HL-60 (cell line): ENCODE results near the gene PIGB.
"Not testable (repeated sequence)": the region's sequence is repeated elsewhere in the genome, so short reads cannot be mapped to it uniquely, and the experiment has no call there.

ENCODE experiments used
- CTCF ChIP-seq: IDR thresholded peaks from one replicate; pipeline ENCODE4 v1.5.1; 2011; ENCODE audit warnings: low read length, control low read depth, inconsistent platforms; ENCODE audit not compliant: insufficient read depth
- GABPA ChIP-seq: IDR thresholded peaks from 2 replicates; pipeline ENCODE4 v1.6.1; 2012; ENCODE audit warnings: low read depth
- POLR2AphosphoS5 ChIP-seq: IDR thresholded peaks from 2 replicates; pipeline ENCODE4 v1.6.1; 2012; ENCODE audit warnings: low read depth
- SPI1 ChIP-seq: IDR thresholded peaks from 2 replicates; pipeline ENCODE4 v1.6.1; 2012; ENCODE audit warnings: low read depth, mild to moderate bottlenecking, borderline replicate concordance

GRCh38 chr15:55280589-55280988, 38.4 kb upstream of the PIGB start:
- not testable (repeated sequence) for TF ChIP-seq CTCF, POLR2AphosphoS5, SPI1, GABPA
